HCT116 (cell line): ENCODE measurements around the gene UROD. TPM values are rescaled to one million over a fixed set of nuclear protein-coding genes. Genes with fewer than 3 reads are reported as not detected.

Experiments used
- ATAC-seq: fragments of 200-7000 bp; cut with Tn5 transposase; 2 replicates; pipeline ENCODE4 v1.9.1; 2020; ENCODE audit warnings: mild to moderate bottlenecking, moderate library complexity
- BruUV-seq: library from RNA; stranded (reverse); fragments of 400-500 nt; replicated peaks from 2 replicates; lab custom pipeline; 2021; lab: Mats Ljungman, UMichigan
- CTCF ChIA-PET: fragments of 300-600 bp; sonication (Branson Sonifier 250); formaldehyde crosslinking; loops from one replicate; lab custom pipeline; 2021; ENCODE audit warnings: antibody characterized with exemption; lab: Charles Lee
- POLR2A ChIA-PET: fragments of 300-600, 350-600 bp; sonication (Branson Sonifier 250); formaldehyde crosslinking; loops from one replicate; lab custom pipeline; 2021; ENCODE audit warnings: antibody characterized with exemption; lab: Charles Lee
- RAD21 ChIA-PET, 2 experiments: fragments of 300-600 bp; sonication (Branson Sonifier 250); formaldehyde crosslinking; loops; one replicate each; lab custom pipeline; 2023; ENCODE audit warnings: low total read pairs in 2 of 2; ENCODE audit not compliant: uncharacterized antibody in 2 of 2, unreplicated experiment in 2 of 2, low non-redundant PET in 1 of 2; lab: Charles Lee
- DNase-seq: peaks from one replicate; pipeline ENCODE4 v3.0.0-alpha.2; 2010; ENCODE audit warnings: low read depth, low spot score
- H2AFZ ChIP-seq: fragments of 200-600 bp; shearing (Covaris generic), sonication (generic); 2 replicates; pipeline ENCODE4 v1.6.1; 2017; ENCODE audit warnings: low read depth, mixed run types, mixed read lengths, antibody characterized with exemption, low read length; ENCODE audit not compliant: poor library complexity, severe bottlenecking
- H3K27ac ChIP-seq: 2 replicates; pipeline ENCODE4 v1.5.1; 2012; ENCODE audit warnings: low read depth, low read length
- H3K27me3 ChIP-seq: fragments of 200-600 bp; sonication (generic); 2 replicates; pipeline ENCODE4 v1.6.1; 2016; ENCODE audit warnings: mixed run types, low read length, mixed read lengths; ENCODE audit not compliant: insufficient read depth
- H3K36me3 ChIP-seq, 2 experiments: fragments of 200-500 bp in 1 of 2; fragments of 200-600 bp in 1 of 2; sonication (Bioruptor generic) in 1 of 2; sonication (generic) in 1 of 2; 2 replicates each; pipeline versions ENCODE4 v1.5.1 to v1.6.1; 2014 to 2016; ENCODE audit warnings: low read length in 2 of 2, inconsistent platforms in 1 of 2, mixed read lengths in 1 of 2, mixed run types in 1 of 2; ENCODE audit not compliant: insufficient read depth in 2 of 2, control insufficient read depth in 1 of 2
- H3K4me1 ChIP-seq, 2 experiments: fragments of 200-600 bp in 1 of 2; sonication (generic) in 1 of 2; 2 replicates each; pipeline versions ENCODE4 v1.5.1 to v1.6.1; 2012 to 2017; ENCODE audit warnings: low read length in 2 of 2, inconsistent platforms in 1 of 2, mild to moderate bottlenecking in 1 of 2, mixed read lengths in 1 of 2, mixed run types in 1 of 2, moderate library complexity in 1 of 2; ENCODE audit not compliant: insufficient read depth in 2 of 2, control insufficient read depth in 1 of 2
- H3K4me2 ChIP-seq: fragments of 200-600 bp; sonication (generic); 2 replicates; pipeline ENCODE4 v1.6.1; 2017; ENCODE audit warnings: mixed run types, low read length, mixed read lengths
- H3K4me3 ChIP-seq, 2 experiments: fragments of 200-600 bp in 1 of 2; sonication (generic) in 1 of 2; replicated peaks in 1 of 2; 2 replicates each; pipeline ENCODE4 v1.5.1; 2011 to 2016; ENCODE audit warnings: low read length in 2 of 2, control low read depth in 1 of 2, low read depth in 1 of 2, mild to moderate bottlenecking in 1 of 2, mixed read lengths in 1 of 2, mixed run types in 1 of 2
- H3K79me2 ChIP-seq: fragments of 200-600 bp; sonication (generic); 2 replicates; pipeline ENCODE4 v1.6.1; 2017; ENCODE audit warnings: mild to moderate bottlenecking, mixed run types, low read length, moderate library complexity, mixed read lengths; ENCODE audit not compliant: insufficient read depth
- H3K9ac ChIP-seq: fragments of 200-600 bp; sonication (generic); 2 replicates; pipeline ENCODE4 v1.6.1; 2016; ENCODE audit warnings: low read length, mixed read lengths
- H3K9me2 ChIP-seq: fragments of 200-600 bp; sonication (generic), shearing (Covaris generic); 2 replicates; pipeline ENCODE4 v1.6.1; 2017; ENCODE audit warnings: mixed run types, mild to moderate bottlenecking, moderate library complexity; ENCODE audit not compliant: insufficient read depth
- H3K9me3 ChIP-seq, 2 experiments: fragments of 200-500 bp in 1 of 2; fragments of 200-600 bp in 1 of 2; sonication (Bioruptor generic) in 1 of 2; sonication (generic) in 1 of 2; 2 replicates each; pipeline ENCODE4 v1.6.1; 2014 to 2017; ENCODE audit warnings: low read length in 2 of 2, mixed read lengths in 2 of 2, inconsistent platforms in 1 of 2, low read depth in 1 of 2, mild to moderate bottlenecking in 1 of 2, mixed run types in 1 of 2, moderate library complexity in 1 of 2; ENCODE audit not compliant: control insufficient read depth in 1 of 2, insufficient read depth in 1 of 2
- H4K20me1 ChIP-seq: fragments of 200-600 bp; sonication (generic), shearing (Covaris generic); 2 replicates; pipeline ENCODE4 v1.6.1; 2017; ENCODE audit warnings: mixed run types, mild to moderate bottlenecking, moderate library complexity; ENCODE audit not compliant: insufficient read depth
- ATF3 ChIP-seq: IDR thresholded peaks from 2 replicates; pipeline ENCODE4 v1.6.1; 2012
- CTCF ChIP-seq, 3 experiments: fragments of 200-600 bp in 1 of 3; sonication (generic) in 1 of 3; IDR thresholded peaks in 2 of 3; conservative IDR thresholded peaks in 1 of 3; 2 replicates each; pipeline ENCODE4 v1.5.1; 2012 to 2017; ENCODE audit warnings: low read depth in 2 of 3, low read length in 2 of 3, antibody characterized with exemption in 1 of 3, borderline replicate concordance in 1 of 3, control low read depth in 1 of 3, mild to moderate bottlenecking in 1 of 3, mixed read lengths in 1 of 3, mixed run types in 1 of 3, moderate library complexity in 1 of 3; ENCODE audit not compliant: insufficient read depth in 1 of 3
- EGR1 ChIP-seq: IDR thresholded peaks from 2 replicates; pipeline ENCODE4 v1.6.1; 2012; ENCODE audit warnings: low read depth
- FOSL1 ChIP-seq: IDR thresholded peaks from 2 replicates; pipeline ENCODE4 v1.6.1; 2012; ENCODE audit warnings: low read depth
- JUND ChIP-seq: IDR thresholded peaks from 2 replicates; pipeline ENCODE4 v1.6.1; 2012
- POLR2A ChIP-seq: IDR thresholded peaks from 2 replicates; pipeline ENCODE4 v1.7.0; 2011; ENCODE audit warnings: borderline replicate concordance; ENCODE audit not compliant: insufficient read depth, insufficient read length; ENCODE audit errors: extremely low read depth
- SP1 ChIP-seq: IDR thresholded peaks from 2 replicates; pipeline ENCODE4 v1.6.1; 2012; ENCODE audit warnings: low read depth
- ZBTB33 ChIP-seq: IDR thresholded peaks from 2 replicates; pipeline ENCODE4 v1.6.1; 2011; ENCODE audit warnings: mild to moderate bottlenecking, low read length, moderate library complexity; ENCODE audit not compliant: insufficient replicate concordance; ENCODE audit errors: extremely low read depth
- ZFX ChIP-seq: fragments of 450-650 bp; IDR thresholded peaks from 2 replicates; pipeline ENCODE4 v1.6.1; 2017
- intact Hi-C: fragments of 100-400 bp; cut with micrococcal nuclease; formaldehyde crosslinking; loops from 2 replicates; pipeline ENCODE4 v1.10.0; 2022
- total RNA-seq: library from RNA; stranded (reverse); gene quantifications from one replicate; pipeline ENCODE4 v1.2.1, GENCODE V29; 2021; ENCODE audit not compliant: unreplicated experiment

The UROD gene
- total RNA-seq, 1 experiment from 2014 or later, result 73.7 TPM

- TF ChIP-seq ZBTB33 (no peak), ATF3 (no peak)
- TF ChIP-seq, all 23 proteins: peak for 3
Measured at GRCh38 chr1:45018599-45019230, 6.7 kb downstream of the UROD start (continued).

- no peaks in the 10 kb centered on the region for H3K27me3 ChIP-seq
- DNase-seq (no peak), ATAC-seq (no peak)
- H3K9me3 ChIP-seq, result no peaks in the 10 kb centered on the region
- no peaks in the 10 kb centered on the region for H3K79me2 ChIP-seq
- intact Hi-C loops, result no loop called here
- RAD21 ChIA-PET, result no interaction called here
- H3K4me1 ChIP-seq, result no peaks in the 10 kb centered on the region
- H2AFZ ChIP-seq, result no peak overlapping the region
- H3K4me2 ChIP-seq, result no peak overlapping the region
- no peak overlapping the region for H3K9ac ChIP-seq
- H4K20me1 ChIP-seq, result no peaks in the 10 kb centered on the region
- TF ChIP-seq ZFX (no peak), ATF3 (no peak), JUND (no peak), EGR1 (no peak), SP1 (no peak), ZBTB33 (no peak), CTCF (IDR thresholded peaks at IDR 0.05 in 2 of 3, conservative IDR thresholded peaks at IDR 0.05 in 1 of 3; ENCODE audit: borderline replicate concordance in 1 of 3, insufficient read depth in 1 of 3, low read depth in 2 of 3, low read length in 2 of 3) (no peak), POLR2A (no peak), FOSL1 (no peak)
- no peaks in the 10 kb centered on the region for H3K36me3 ChIP-seq
- no peaks in the 10 kb centered on the region for H3K9me2 ChIP-seq
- H3K4me3 ChIP-seq, result no peak overlapping the region
- BruUV-seq, result no TSS peak
- POLR2A ChIA-PET, result no interaction called here
- CTCF ChIA-PET, result no interaction called here
- no peak overlapping the region for H3K27ac ChIP-seq
Measured at GRCh38 chr1:45023663-45024062, 11.6 kb downstream of the UROD start.
